HepG2 (cell line): Measurements from ENCODE around the gene KRTAP13-2. TPM values are rescaled to one million over a fixed set of nuclear protein-coding genes. Genes with fewer than 3 reads are reported as not detected.

ENCODE experiments used
- ATAC-seq: fragments of 200-7000 bp; cut with Tn5 transposase; 3 replicates; pipeline ENCODE4 v1.9.1; 2020; ENCODE audit warnings: mild to moderate bottlenecking, moderate library complexity
- BruUV-seq: library from RNA; stranded (reverse); fragments of 400-500 nt; replicated peaks from 2 replicates; lab custom pipeline; 2021; lab: Mats Ljungman, UMichigan
- CTCF ChIA-PET: fragments of 300-600 bp; formaldehyde crosslinking; extraction: SDS; loops from one replicate; lab custom pipeline; 2021; ENCODE audit warnings: low total read pairs, inconsistent platforms, low intra/inter-chr PET ratio; lab: Yijun Ruan, JAX
- POLR2A ChIA-PET: fragments of 350-600 bp; sonication (Branson Sonifier 250); formaldehyde crosslinking; loops from one replicate; lab custom pipeline; 2020; ENCODE audit warnings: antibody characterized with exemption, inconsistent platforms; lab: Yijun Ruan, JAX
- DNase-seq: peaks from one replicate; pipeline ENCODE4 v3.0.0-alpha.2; 2015; ENCODE audit warnings: low spot score
- FAIRE-seq: peaks from 3 replicates; lab custom pipeline; 2011; peaks lifted over from hg19 to GRCh38; lab: Jason Lieb, UNC
- H2AFZ ChIP-seq: one replicate; pipeline ENCODE4 v1.6.1; 2011; ENCODE audit warnings: low read length, inconsistent platforms
- H3K27ac ChIP-seq: fragments of 300-600 bp; 3 replicates; pipeline ENCODE4 v1.8.0; 2011; ENCODE audit warnings: mixed run types, mild to moderate bottlenecking, mixed read lengths, low read length, inconsistent platforms; ENCODE audit not compliant: insufficient read depth; ENCODE audit errors: extremely low read length
- H3K27me3 ChIP-seq, 2 experiments: fragments of 200-600 bp in 1 of 2; 2 replicates in 1 of 2; 3 replicates in 1 of 2; pipeline versions ENCODE4 v1.6.0 to v1.8.0; 2011; ENCODE audit warnings: low read length in 2 of 2, mild to moderate bottlenecking in 2 of 2, moderate library complexity in 2 of 2, inconsistent platforms in 1 of 2; ENCODE audit not compliant: insufficient read depth in 2 of 2, control insufficient read depth in 1 of 2
- H3K36me3 ChIP-seq, 2 experiments: fragments of 200-600 bp in 1 of 2; replicated peaks in 1 of 2; 2 replicates in 1 of 2; 3 replicates in 1 of 2; pipeline versions ENCODE4 v1.5.1 to v1.8.0; 2011; ENCODE audit warnings: low read length in 2 of 2, inconsistent platforms in 1 of 2; ENCODE audit not compliant: insufficient read depth in 2 of 2, control insufficient read depth in 1 of 2
- H3K4me1 ChIP-seq: 2 replicates; pipeline ENCODE4 v1.5.1; 2012; ENCODE audit warnings: low read length, inconsistent platforms; ENCODE audit not compliant: insufficient read depth
- H3K4me2 ChIP-seq: 2 replicates; pipeline ENCODE4 v1.6.0; 2011; ENCODE audit warnings: low read depth, low read length, inconsistent platforms
- H3K4me3 ChIP-seq, 3 experiments: fragments of 200-600 bp in 1 of 3; sonication (generic), shearing (Covaris generic) in 1 of 3; replicated peaks in 1 of 3; 2 replicates each; pipeline ENCODE4 v1.5.1; 2011 to 2016; ENCODE audit warnings: low read length in 3 of 3, inconsistent platforms in 2 of 3, low read depth in 2 of 3, mild to moderate bottlenecking in 2 of 3, control low read depth in 1 of 3, mixed read lengths in 1 of 3; ENCODE audit not compliant: insufficient read depth in 1 of 3
- H3K79me2 ChIP-seq: one replicate; pipeline ENCODE4 v1.6.1; 2011; ENCODE audit warnings: low read length, inconsistent platforms; ENCODE audit not compliant: insufficient read depth
- H3K9ac ChIP-seq: 2 replicates; pipeline ENCODE4 v1.6.0; 2011; ENCODE audit warnings: mild to moderate bottlenecking, low read depth, low read length, inconsistent platforms; ENCODE audit not compliant: insufficient read depth
- H3K9me3 ChIP-seq: 2 replicates; pipeline ENCODE4 v1.5.1; 2012; ENCODE audit warnings: mild to moderate bottlenecking, low read length
- H4K20me1 ChIP-seq: 2 replicates; pipeline ENCODE4 v1.6.0; 2011; ENCODE audit warnings: inconsistent platforms, mild to moderate bottlenecking, low read length, moderate library complexity; ENCODE audit not compliant: insufficient read depth
- HNRNPLL ChIP-seq: fragments of 200-400 bp; formaldehyde crosslinking; IDR thresholded peaks from 2 replicates; pipeline ENCODE4 v1.6.1; 2017; ENCODE audit warnings: mild to moderate bottlenecking, low read depth, low read length; ENCODE audit not compliant: poor library complexity, severe bottlenecking
- NFKBIZ ChIP-seq: IDR thresholded peaks from 2 replicates; pipeline ENCODE4 v1.6.1; 2018; ENCODE audit warnings: missing genetic modification reagents, missing compliant biosample characterization
- SRSF1 ChIP-seq: fragments of 200-400 bp; formaldehyde crosslinking; optimal IDR thresholded peaks from 2 replicates; pipeline ENCODE3; 2017; ENCODE audit warnings: mild to moderate bottlenecking, low read depth, low read length, moderate library complexity
- ZFP36L1 ChIP-seq: sonication (generic); formaldehyde crosslinking; IDR thresholded peaks from 2 replicates; pipeline ENCODE4 v1.8.0; 2022; ENCODE audit warnings: mild to moderate bottlenecking, missing genetic modification reagents, moderate library complexity
- ZNF446 ChIP-seq: sonication (generic); formaldehyde crosslinking; IDR thresholded peaks from 2 replicates; pipeline ENCODE4 v1.5.0; 2020; ENCODE audit warnings: mild to moderate bottlenecking, missing genetic modification reagents
- ZNF570 ChIP-seq: sonication (generic); formaldehyde crosslinking; IDR thresholded peaks from 2 replicates; pipeline ENCODE4 v1.4.0; 2020; ENCODE audit warnings: mild to moderate bottlenecking, missing genetic modification reagents, borderline replicate concordance
- ZNF790 ChIP-seq: sonication (generic); formaldehyde crosslinking; IDR thresholded peaks from 2 replicates; pipeline ENCODE4 v1.8.0; 2022; ENCODE audit warnings: missing genetic modification reagents, mild to moderate bottlenecking, borderline replicate concordance
- in situ Hi-C: cut with HindIII; loops from 2 replicates; pipeline ENCODE4 v1.10.0; 2017; ENCODE audit warnings: low pct_unique_long_range_greater_than_20kb; ENCODE audit not compliant: extremely low pct_ligation_motif_present
- intact Hi-C: fragments of 100-400 bp; cut with micrococcal nuclease; formaldehyde crosslinking; loops from one replicate; pipeline ENCODE4 v1.10.0; 2022; ENCODE audit not compliant: unreplicated experiment
- polyA plus RNA-seq, 8 experiments: library from polyadenylated mRNA; depleted of rRNA in 3 of 8; stranded (reverse) in 7 of 8; unstranded in 1 of 8; fragments of >200 nt; fragmentation: Illumina TruSeq in 4 of 8; extraction: Trizol in 4 of 8; gene quantifications; 2 replicates each; pipeline versions ENCODE4 v1.2.1 to v1.2.3, GENCODE V29; 2011 to 2016; ENCODE audit warnings: low read depth in 4 of 8, missing spikeins in 1 of 8, mixed read lengths in 1 of 8; ENCODE audit not compliant: insufficient read depth in 1 of 8
- total RNA-seq, 5 experiments: library from RNA; depleted of rRNA; stranded (reverse); fragments of >200 nt; fragmentation: Illumina TruSeq; extraction: Trizol; gene quantifications; 2 replicates each; pipeline ENCODE4 v1.2.3, GENCODE V29; 2016; ENCODE audit warnings: low read depth in 1 of 5
- TF ChIP-seq, protein P1 (sequence below), 2 experiments: sonication (generic) in 1 of 2; formaldehyde crosslinking in 1 of 2; IDR thresholded peaks; 2 replicates each; pipeline versions ENCODE4 v1.4.0 to v1.6.1; 2016 to 2020; ENCODE audit warnings: borderline replicate concordance in 1 of 2, low read depth in 1 of 2, mild to moderate bottlenecking in 1 of 2, missing genetic modification reagents in 1 of 2
- TF ChIP-seq, protein P2 (sequence below): sonication (generic); formaldehyde crosslinking; IDR thresholded peaks from 2 replicates; pipeline ENCODE4 v1.4.0; 2020; ENCODE audit warnings: mild to moderate bottlenecking, missing genetic modification reagents
- TF ChIP-seq, protein P3 (sequence below): IDR thresholded peaks from 2 replicates; pipeline ENCODE4 v1.6.1; 2016; ENCODE audit warnings: missing compliant biosample characterization, missing genetic modification reagents, borderline replicate concordance
- TF ChIP-seq, protein P4 (sequence below): sonication (generic); formaldehyde crosslinking; IDR thresholded peaks from 2 replicates; pipeline ENCODE4 v1.8.1; 2023; ENCODE audit warnings: mild to moderate bottlenecking, missing genetic modification reagents, borderline replicate concordance

Gene KRTAP13-2
- total and polyA plus RNA-seq, 2 of the 13 experiments (the other 11 are each of a cell fraction or from before 2014, with no cell fraction given): not detected

DNA sequence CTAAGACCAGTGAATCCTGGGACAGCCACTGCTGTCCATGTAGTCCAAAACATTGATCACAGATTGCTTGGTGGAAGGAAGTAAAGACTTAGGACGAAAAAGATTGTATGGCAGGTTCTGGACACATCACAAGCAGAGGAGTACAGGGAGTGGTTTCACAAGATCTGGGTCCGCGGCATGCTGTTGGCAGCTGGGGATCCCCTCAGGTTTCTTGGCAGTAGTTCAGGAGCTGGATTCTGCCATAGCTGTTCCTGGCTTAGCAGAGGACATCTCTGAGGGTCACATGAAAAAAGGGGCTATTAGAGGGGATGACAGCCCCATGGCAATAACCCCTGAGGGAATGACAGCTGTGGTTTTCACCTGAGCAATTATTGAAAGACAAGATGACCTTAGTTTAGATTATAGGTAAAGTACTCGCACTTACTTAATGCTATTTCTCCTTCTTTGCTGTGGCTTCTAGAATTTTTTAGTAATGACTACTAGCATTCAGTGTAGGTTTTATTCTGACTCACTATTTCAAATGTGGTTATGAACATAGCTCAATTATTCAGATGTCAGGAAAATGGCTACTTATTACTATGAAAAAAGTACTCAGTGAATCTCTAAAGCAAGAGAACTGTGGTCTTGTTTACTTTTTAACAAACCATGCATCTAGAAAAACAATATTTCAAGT lies 42.7 kb downstream of the KRTAP13-2 start (continued):
- TF ChIP-seq, protein P1, sequence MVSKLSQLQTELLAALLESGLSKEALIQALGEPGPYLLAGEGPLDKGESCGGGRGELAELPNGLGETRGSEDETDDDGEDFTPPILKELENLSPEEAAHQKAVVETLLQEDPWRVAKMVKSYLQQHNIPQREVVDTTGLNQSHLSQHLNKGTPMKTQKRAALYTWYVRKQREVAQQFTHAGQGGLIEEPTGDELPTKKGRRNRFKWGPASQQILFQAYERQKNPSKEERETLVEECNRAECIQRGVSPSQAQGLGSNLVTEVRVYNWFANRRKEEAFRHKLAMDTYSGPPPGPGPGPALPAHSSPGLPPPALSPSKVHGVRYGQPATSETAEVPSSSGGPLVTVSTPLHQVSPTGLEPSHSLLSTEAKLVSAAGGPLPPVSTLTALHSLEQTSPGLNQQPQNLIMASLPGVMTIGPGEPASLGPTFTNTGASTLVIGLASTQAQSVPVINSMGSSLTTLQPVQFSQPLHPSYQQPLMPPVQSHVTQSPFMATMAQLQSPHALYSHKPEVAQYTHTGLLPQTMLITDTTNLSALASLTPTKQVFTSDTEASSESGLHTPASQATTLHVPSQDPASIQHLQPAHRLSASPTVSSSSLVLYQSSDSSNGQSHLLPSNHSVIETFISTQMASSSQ (IDR thresholded peaks at IDR 0.05; ENCODE audit: low read depth): no peak
- TF ChIP-seq, protein P1 (CRISPR knock-in tag; IDR thresholded peaks at IDR 0.05; ENCODE audit: borderline replicate concordance): no peak

DNA sequence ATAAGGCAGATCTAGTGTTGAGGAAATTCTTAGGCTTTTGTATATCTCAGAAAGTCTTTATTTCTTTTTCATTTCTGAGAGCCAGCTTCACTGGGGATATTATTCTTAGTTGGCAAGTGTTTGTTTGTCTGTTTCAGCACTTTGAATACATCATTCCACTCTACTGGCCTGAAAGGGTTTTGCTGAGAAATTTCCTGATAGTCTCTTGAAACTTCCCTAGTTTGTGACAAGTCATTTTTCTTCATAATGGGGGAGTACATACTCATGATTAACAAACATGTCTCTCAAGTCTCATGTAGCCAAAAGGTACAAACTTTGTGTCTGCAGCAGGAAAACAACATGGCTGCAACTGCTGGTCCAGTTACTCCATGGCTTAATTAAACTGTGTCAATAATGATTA lies 45.7 kb downstream of the KRTAP13-2 start:
- H3K36me3 ChIP-seq: no peaks in the 10 kb centered on the region
- intact Hi-C loops: no loop called here

More for the DNA sequence above, 45.7 kb downstream of the KRTAP13-2 start:
- Histone ChIP-seq H3K9ac (no peak overlapping the region), H3K4me2 (no peak overlapping the region), H3K9me3 (peaks cover 91% of the 10 kb centered on the region), H3K27me3 (no peaks in the 10 kb centered on the region), H4K20me1 (no peaks in the 10 kb centered on the region), H3K4me3 (no peak overlapping the region), H2AFZ (no peak overlapping the region), H3K4me1 (no peaks in the 10 kb centered on the region), H3K27ac (no peak overlapping the region), H3K79me2 (no peaks in the 10 kb centered on the region)
- ATAC-seq (no peak), FAIRE-seq (no peak), DNase-seq (no peak)
- POLR2A ChIA-PET: no interaction called here
- CTCF ChIA-PET: no interaction called here
- TF ChIP-seq ZFP36L1 (CRISPR knock-in tag) (no peak), SRSF1 (no peak), NFKBIZ (CRISPR knock-in tag) (no peak), ZNF446 (CRISPR knock-in tag) (no peak), ZNF790 (CRISPR knock-in tag) (no peak), ZNF570 (CRISPR knock-in tag) (no peak), HNRNPLL (no peak)
- TF ChIP-seq, protein P2, sequence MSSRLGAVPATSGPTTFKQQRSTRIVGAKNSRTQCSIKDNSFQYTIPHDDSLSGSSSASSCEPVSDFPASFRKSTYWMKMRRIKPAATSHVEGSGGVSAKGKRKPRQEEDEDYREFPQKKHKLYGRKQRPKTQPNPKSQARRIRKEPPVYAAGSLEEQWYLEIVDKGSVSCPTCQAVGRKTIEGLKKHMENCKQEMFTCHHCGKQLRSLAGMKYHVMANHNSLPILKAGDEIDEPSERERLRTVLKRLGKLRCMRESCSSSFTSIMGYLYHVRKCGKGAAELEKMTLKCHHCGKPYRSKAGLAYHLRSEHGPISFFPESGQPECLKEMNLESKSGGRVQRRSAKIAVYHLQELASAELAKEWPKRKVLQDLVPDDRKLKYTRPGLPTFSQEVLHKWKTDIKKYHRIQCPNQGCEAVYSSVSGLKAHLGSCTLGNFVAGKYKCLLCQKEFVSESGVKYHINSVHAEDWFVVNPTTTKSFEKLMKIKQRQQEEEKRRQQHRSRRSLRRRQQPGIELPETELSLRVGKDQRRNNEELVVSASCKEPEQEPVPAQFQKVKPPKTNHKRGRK (CRISPR knock-in tag): no peak
- TF ChIP-seq, protein P3, sequence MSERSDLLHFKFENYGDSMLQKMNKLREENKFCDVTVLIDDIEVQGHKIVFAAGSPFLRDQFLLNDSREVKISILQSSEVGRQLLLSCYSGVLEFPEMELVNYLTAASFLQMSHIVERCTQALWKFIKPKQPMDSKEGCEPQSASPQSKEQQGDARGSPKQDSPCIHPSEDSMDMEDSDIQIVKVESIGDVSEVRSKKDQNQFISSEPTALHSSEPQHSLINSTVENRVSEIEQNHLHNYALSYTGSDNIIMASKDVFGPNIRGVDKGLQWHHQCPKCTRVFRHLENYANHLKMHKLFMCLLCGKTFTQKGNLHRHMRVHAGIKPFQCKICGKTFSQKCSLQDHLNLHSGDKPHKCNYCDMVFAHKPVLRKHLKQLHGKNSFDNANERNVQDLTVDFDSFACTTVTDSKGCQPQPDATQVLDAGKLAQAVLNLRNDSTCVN (CRISPR knock-in tag): no peak
- TF ChIP-seq, protein P4, sequence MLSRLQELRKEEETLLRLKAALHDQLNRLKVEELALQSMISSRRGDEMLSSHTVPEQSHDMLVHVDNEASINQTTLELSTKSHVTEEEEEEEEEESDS (CRISPR knock-in tag): no peak
- BruUV-seq: no TSS peak
- in situ Hi-C loops: loop anchor here (25.0 kb wide), 1 partner anchor 761 kb away; no protein-coding TSS in a partner anchor
